HG02885 (cell line): ENCODE results near the gene CLDN5.

ENCODE experiments used
- ATAC-seq: cut with Tn5 transposase; IDR thresholded peaks from one replicate; pipeline ENCODE4 v1.9.1; 2021; ENCODE audit warnings: mild to moderate bottlenecking; ENCODE audit not compliant: unreplicated experiment, poor library complexity

Gene CLDN5

GRCh38 chr22:19488884-19489843, 35.0 kb downstream of the CLDN5 start:
- no peak for ATAC-seq

- ATAC-seq, result no peak
Measured at GRCh38 chr22:19488285-19488684, 35.9 kb downstream of the CLDN5 start.

GRCh38 chr22:19483481-19484244, 40.5 kb downstream of the CLDN5 start:
- no peak for ATAC-seq

- ATAC-seq, result no peak
Measured at GRCh38 chr22:19482297-19482696, 41.9 kb downstream of the CLDN5 start.

- ATAC-seq, result no peak
Measured at GRCh38 chr22:19480789-19481188, 43.4 kb downstream of the CLDN5 start.

- no peak for ATAC-seq
Measured at GRCh38 chr22:19480173-19480568, 44.0 kb downstream of the CLDN5 start.

- ATAC-seq, result peak; percentile 88
Measured at GRCh38 chr22:19479355-19480172, 44.6 kb downstream of the CLDN5 start, which contains the start of gene CDC45. Gene CDC45 (plus strand): TSS chr22:19479920. CDS start chr22:19479969, 49 bp downstream.

- ATAC-seq, result peak; percentile 55
Measured at GRCh38 chr22:19478901-19479354, 45.3 kb downstream of the CLDN5 start, which contains the start of gene UFD1. Gene UFD1 (minus strand): TSS chr22:19479193. CDS start chr22:19479085, 108 bp downstream.

- no peak for ATAC-seq
Measured at GRCh38 chr22:19478045-19478900, 45.9 kb downstream of the CLDN5 start.

- no peak for ATAC-seq
Measured at GRCh38 chr22:19477321-19478044, 46.7 kb downstream of the CLDN5 start.

GRCh38 chr22:19476023-19476422, 48.2 kb downstream of the CLDN5 start:
- ATAC-seq, result no peak

GRCh38 chr22:19473578-19473977, 50.6 kb downstream of the CLDN5 start:
- no peak for ATAC-seq
